ENCODE results near the gene TASOR2. TPM values are rescaled to one million over a fixed set of nuclear protein-coding genes. Genes with fewer than 3 reads are reported as not detected.

Gene TASOR2
- total RNA-seq, 4 donors from 2014 or later, result 51.8 to 71.8 (median 64.2) TPM

DNA sequence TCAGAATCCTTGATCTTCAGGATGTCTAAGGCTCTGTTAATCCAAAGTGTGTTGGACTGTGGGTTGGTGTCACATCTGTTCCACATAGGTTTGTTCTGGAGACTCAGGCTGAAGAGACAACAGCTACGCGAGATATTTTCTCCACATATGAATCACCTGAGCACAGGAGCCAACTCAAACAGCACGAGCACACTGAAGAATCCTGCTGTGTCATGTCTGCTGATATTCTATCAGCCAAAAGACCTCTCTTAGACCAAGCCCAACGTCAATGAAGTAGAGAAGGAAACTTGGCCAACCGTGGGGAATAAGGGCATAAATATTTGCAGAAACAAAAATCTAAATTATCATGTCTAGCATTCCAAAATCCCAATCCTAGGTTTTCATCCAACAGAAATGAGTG is 2.7 kb upstream of the TASOR2 start:
- Histone ChIP-seq H3K4me3 (no peak overlapping the region), H3K27ac (no peak overlapping the region), H3K9me3 (no peaks in the 10 kb centered on the region), H3K36me3 (no peaks in the 10 kb centered on the region), H3K27me3 (peaks cover 23% of the 10 kb centered on the region), H3K4me1 (peaks cover 3 to 19% (median 12%) of the 10 kb centered on the region in 3 donors)
- ATAC-seq, result no peak
- TF ChIP-seq EP300 (IDR thresholded peaks at IDR 0.05) (no peak), POLR2AphosphoS5 (IDR thresholded peaks at IDR 0.05) (no peak), POLR2A (IDR thresholded peaks at IDR 0.05) (no peak)
- TF ChIP-seq, protein P1, sequence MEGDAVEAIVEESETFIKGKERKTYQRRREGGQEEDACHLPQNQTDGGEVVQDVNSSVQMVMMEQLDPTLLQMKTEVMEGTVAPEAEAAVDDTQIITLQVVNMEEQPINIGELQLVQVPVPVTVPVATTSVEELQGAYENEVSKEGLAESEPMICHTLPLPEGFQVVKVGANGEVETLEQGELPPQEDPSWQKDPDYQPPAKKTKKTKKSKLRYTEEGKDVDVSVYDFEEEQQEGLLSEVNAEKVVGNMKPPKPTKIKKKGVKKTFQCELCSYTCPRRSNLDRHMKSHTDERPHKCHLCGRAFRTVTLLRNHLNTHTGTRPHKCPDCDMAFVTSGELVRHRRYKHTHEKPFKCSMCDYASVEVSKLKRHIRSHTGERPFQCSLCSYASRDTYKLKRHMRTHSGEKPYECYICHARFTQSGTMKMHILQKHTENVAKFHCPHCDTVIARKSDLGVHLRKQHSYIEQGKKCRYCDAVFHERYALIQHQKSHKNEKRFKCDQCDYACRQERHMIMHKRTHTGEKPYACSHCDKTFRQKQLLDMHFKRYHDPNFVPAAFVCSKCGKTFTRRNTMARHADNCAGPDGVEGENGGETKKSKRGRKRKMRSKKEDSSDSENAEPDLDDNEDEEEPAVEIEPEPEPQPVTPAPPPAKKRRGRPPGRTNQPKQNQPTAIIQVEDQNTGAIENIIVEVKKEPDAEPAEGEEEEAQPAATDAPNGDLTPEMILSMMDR (IDR thresholded peaks at IDR 0.05), result no peak
- WGBS, 2 donors (ENCODE audit: low coverage in 1 of 2), result 73 to 87% methylated on average over 3 to 5 of the region's 5 CpGs

- H3K9me3 ChIP-seq, result no peaks in the 10 kb centered on the region
- no peak for ATAC-seq
- H3K27ac ChIP-seq, result no peak overlapping the region
- H3K36me3 ChIP-seq, result no peaks in the 10 kb centered on the region
- peaks cover 18% of the 10 kb centered on the region for H3K27me3 ChIP-seq
- no peak for TF ChIP-seq POLR2A (IDR thresholded peaks at IDR 0.05)
- TF ChIP-seq, protein P1 (IDR thresholded peaks at IDR 0.05), result no peak
- TF ChIP-seq POLR2AphosphoS5 (IDR thresholded peaks at IDR 0.05), result no peak
- TF ChIP-seq EP300 (IDR thresholded peaks at IDR 0.05), result no peak
- H3K4me3 ChIP-seq, result no peak overlapping the region
- 75 to 81% methylated on average over 3 of the region's 3 CpGs for WGBS, 2 donors (ENCODE audit: low coverage in 1 of 2)
- H3K4me1 ChIP-seq, result peaks cover 3 to 27% (median 12%) of the 10 kb centered on the region in 3 donors
Observed at GRCh38 chr10:5683065-5683464, 1.6 kb upstream of the TASOR2 start.

GRCh38 chr10:5684971-5685763 is 529 bp downstream of the TASOR2 start:
- no peaks in the 10 kb centered on the region for H3K27me3 ChIP-seq
- no peaks in the 10 kb centered on the region for H3K9me3 ChIP-seq
- H3K4me3 ChIP-seq, result peak overlapping the region; percentile 59 to 81
- peak; percentile 32 for ATAC-seq
- peak overlapping the region; percentile 29 to 94 (median 89) for H3K27ac ChIP-seq
- TF ChIP-seq, protein P1 (IDR thresholded peaks at IDR 0.05), result peak; percentile 20 to 57 (median 33)
- TF ChIP-seq POLR2A (IDR thresholded peaks at IDR 0.05), result peak in 1 of 2 donors; percentile 6
- no peak for TF ChIP-seq EP300 (IDR thresholded peaks at IDR 0.05)
- H3K36me3 ChIP-seq, result no peaks in the 10 kb centered on the region
- WGBS, 2 donors (ENCODE audit: low coverage in 1 of 2), result 0 to 1% methylated on average over 2 to 9 of the region's 77 CpGs
- peaks cover 3 to 37% (median 12%) of the 10 kb centered on the region in 3 donors for H3K4me1 ChIP-seq

DNA sequence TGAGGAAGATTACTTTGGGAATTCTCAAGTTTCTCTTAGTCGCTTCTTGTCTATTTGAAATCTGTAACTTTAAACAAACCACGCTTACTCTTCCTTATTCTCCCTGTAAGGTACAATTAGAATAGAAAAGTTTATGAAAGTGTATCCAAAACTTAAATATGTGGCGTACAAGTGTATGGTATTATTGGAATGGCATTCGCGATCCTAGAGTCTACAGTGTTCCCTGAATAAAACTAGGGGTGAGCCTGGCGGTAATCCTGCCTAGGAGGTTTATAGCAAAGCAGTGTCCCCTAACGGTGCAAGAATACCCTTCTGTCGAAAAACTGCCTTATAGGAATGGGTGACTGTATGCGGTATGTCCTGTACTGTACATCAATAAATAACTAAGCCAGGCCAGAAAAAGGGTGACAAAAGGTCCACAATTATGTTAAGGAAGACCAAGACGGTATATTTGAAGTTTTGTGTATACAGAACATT is 1.2 kb downstream of the TASOR2 start:
- peaks cover 3 to 37% (median 12%) of the 10 kb centered on the region in 3 donors for H3K4me1 ChIP-seq
- 1 to 3% methylated on average over 10 of the region's 10 CpGs for WGBS, 2 donors (ENCODE audit: low coverage in 1 of 2)
- H3K27ac ChIP-seq, result peak overlapping the region; percentile 29 to 94 (median 89)
- TF ChIP-seq, protein P1 (IDR thresholded peaks at IDR 0.05), result peak in 1 of 4 experiments; percentile 5
- no peak for TF ChIP-seq EP300 (IDR thresholded peaks at IDR 0.05)
- no peaks in the 10 kb centered on the region for H3K27me3 ChIP-seq
- peak overlapping the region; percentile 59 to 81 for H3K4me3 ChIP-seq
- no peak for ATAC-seq
- H3K9me3 ChIP-seq, result no peaks in the 10 kb centered on the region
- H3K36me3 ChIP-seq, result no peaks in the 10 kb centered on the region

DNA sequence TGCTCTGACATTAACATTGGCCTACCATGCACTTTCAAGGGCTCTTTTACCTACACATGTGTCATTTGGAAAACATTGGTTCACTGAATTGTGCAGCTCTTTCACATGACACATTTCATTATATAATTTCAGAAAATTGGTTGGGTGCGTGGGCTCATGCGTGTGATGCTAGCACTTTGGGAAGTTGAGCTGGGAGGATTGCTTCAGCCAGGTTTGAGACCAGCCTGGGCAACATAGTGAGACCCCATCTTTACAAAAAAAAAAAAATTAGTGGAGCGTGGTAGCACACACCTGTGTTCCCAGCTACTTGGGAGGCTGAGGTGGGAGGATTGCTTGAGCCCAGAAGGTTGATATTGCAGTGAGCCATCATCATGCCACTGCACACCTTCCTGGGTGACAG is 3.9 kb downstream of the TASOR2 start:
- no peak for ATAC-seq
- no peaks in the 10 kb centered on the region for H3K27me3 ChIP-seq
- H3K4me3 ChIP-seq, result no peak overlapping the region
- H3K9me3 ChIP-seq, result no peaks in the 10 kb centered on the region
- 94 to 100% methylated on average over 3 of the region's 3 CpGs for WGBS, 2 donors (ENCODE audit: low coverage in 1 of 2)
- H3K36me3 ChIP-seq, result no peaks in the 10 kb centered on the region
- H3K4me1 ChIP-seq, result peaks cover 3 to 59% (median 18%) of the 10 kb centered on the region in 3 donors
- no peak overlapping the region for H3K27ac ChIP-seq
- TF ChIP-seq, protein P1 (IDR thresholded peaks at IDR 0.05), result no peak
- TF ChIP-seq EP300 (IDR thresholded peaks at IDR 0.05), result no peak
